ENCODE measurements around the gene HS6ST2. TPM values are rescaled to one million over a fixed set of nuclear protein-coding genes. Genes with fewer than 3 reads are reported as not detected.

HS6ST2 gene
- total and polyA plus RNA-seq, 9 of the 15 experiments (the other 6 are each of a cell fraction or from before 2014, with no cell fraction given), result not detected

- TF ChIP-seq GABPA (tag; conservative IDR thresholded peaks at IDR 0.05; ENCODE audit: low read depth), result no peak
- TF ChIP-seq JUNB (CRISPR knock-in tag; conservative IDR thresholded peaks at IDR 0.05), result 0 out of 2 replicates have a peak, but pooled peaks have one; percentile 18
- TF ChIP-seq CREM (IDR thresholded peaks at IDR 0.05; ENCODE audit: low read depth), result peak; percentile 18; the same call in 1 of the 2 replicates
- no peak for TF ChIP-seq RBM17 (IDR thresholded peaks at IDR 0.05; ENCODE audit: borderline replicate concordance, low read depth, low read length)
- TF ChIP-seq ZBTB7A (IDR thresholded peaks at IDR 0.05; ENCODE audit: borderline replicate concordance, control insufficient read depth, low read depth, low read length), result peak; percentile 28; the same call in 1 of the 2 replicates
- peak; percentile 91 for TF ChIP-seq JUND (IDR thresholded peaks at IDR 0.05; ENCODE audit: borderline replicate concordance, low read depth, low read length)
- TF ChIP-seq JUND (tag; IDR thresholded peaks at IDR 0.05; ENCODE audit: borderline replicate concordance, low read depth, low read length), result peak; percentile 92; the same call in 2 of the 3 replicates
Measured at GRCh38 chrX:132622130-132622529, 336.3 kb downstream of the HS6ST2 start (continued).

GRCh38 chrX:132618810-132619209 lies 339.6 kb downstream of the HS6ST2 start:
- no peak overlapping the region for H2AFZ ChIP-seq (ENCODE audit: low read depth, low read length)
- POLR2A ChIA-PET, result interaction anchor here (0.6 kb wide), 1 partner anchor 416 kb away, joined by 3 read pairs; no protein-coding TSS in a partner anchor
- in situ Hi-C loops (cut with MboI) (loop anchor here (25.0 kb wide), 2 partner anchors 332 to 532 kb away; no protein-coding TSS in a partner anchor), intact Hi-C loops (cut with micrococcal nuclease) (loop anchor here (5.0 kb wide), 1 partner anchor 777 kb away; no protein-coding TSS in a partner anchor)
- H3K4me3 ChIP-seq, result no peak overlapping the region
- no peaks in the 10 kb centered on the region for H4K20me1 ChIP-seq (replicated peaks; ENCODE audit: control insufficient read depth, insufficient read depth, low read length)
- no peaks in the 10 kb centered on the region; a peak in 1 of 5 replicates for H3K4me1 ChIP-seq (replicated peaks in 1 of 2; ENCODE audit: control insufficient read depth in 2 of 2, insufficient read depth in 2 of 2, low read length in 2 of 2)
- no peaks in the 10 kb centered on the region for H3K9me3 ChIP-seq (replicated peaks; ENCODE audit: control insufficient read depth, insufficient read depth, low read depth, low read length)
- H3K79me2 ChIP-seq (ENCODE audit: control insufficient read depth, insufficient read depth, low read length), result no peaks in the 10 kb centered on the region
- H3K9me1 ChIP-seq (ENCODE audit: control insufficient read depth, insufficient read depth, low read length), result no peaks in the 10 kb centered on the region
- no peak overlapping the region for H3K9ac ChIP-seq (ENCODE audit: insufficient read depth in 1 of 2, low read depth in 2 of 2, low read length in 2 of 2)
- BruUV-seq (replicated peaks), result no TSS peak
- no peak overlapping the region for H3K27ac ChIP-seq (ENCODE audit: extremely low read depth, low read depth, low read length)
- H3K36me3 ChIP-seq (ENCODE audit: control insufficient read depth, insufficient read depth, low read length), result no peaks in the 10 kb centered on the region
- 3% methylated on average over 3 of the region's 3 CpGs for WGBS (ENCODE audit: insufficient coverage, low coverage, missing lambda C conversion rate)
- no peaks in the 10 kb centered on the region for H3K27me3 ChIP-seq (ENCODE audit: control insufficient read depth in 2 of 2, insufficient read depth in 2 of 2, low read length in 2 of 2)
- DNase-seq (ENCODE audit: extremely low read depth in 1 of 4, low spot score in 3 of 4), result no peak
- FAIRE-seq, result no peak
- no peak for ATAC-seq
- CTCF ChIA-PET (ENCODE audit: low intra/inter-chr PET ratio), result no interaction called here
- no peak overlapping the region for H3K4me2 ChIP-seq (ENCODE audit: insufficient read depth, low read length)
- TF ChIP-seq, protein P1, sequence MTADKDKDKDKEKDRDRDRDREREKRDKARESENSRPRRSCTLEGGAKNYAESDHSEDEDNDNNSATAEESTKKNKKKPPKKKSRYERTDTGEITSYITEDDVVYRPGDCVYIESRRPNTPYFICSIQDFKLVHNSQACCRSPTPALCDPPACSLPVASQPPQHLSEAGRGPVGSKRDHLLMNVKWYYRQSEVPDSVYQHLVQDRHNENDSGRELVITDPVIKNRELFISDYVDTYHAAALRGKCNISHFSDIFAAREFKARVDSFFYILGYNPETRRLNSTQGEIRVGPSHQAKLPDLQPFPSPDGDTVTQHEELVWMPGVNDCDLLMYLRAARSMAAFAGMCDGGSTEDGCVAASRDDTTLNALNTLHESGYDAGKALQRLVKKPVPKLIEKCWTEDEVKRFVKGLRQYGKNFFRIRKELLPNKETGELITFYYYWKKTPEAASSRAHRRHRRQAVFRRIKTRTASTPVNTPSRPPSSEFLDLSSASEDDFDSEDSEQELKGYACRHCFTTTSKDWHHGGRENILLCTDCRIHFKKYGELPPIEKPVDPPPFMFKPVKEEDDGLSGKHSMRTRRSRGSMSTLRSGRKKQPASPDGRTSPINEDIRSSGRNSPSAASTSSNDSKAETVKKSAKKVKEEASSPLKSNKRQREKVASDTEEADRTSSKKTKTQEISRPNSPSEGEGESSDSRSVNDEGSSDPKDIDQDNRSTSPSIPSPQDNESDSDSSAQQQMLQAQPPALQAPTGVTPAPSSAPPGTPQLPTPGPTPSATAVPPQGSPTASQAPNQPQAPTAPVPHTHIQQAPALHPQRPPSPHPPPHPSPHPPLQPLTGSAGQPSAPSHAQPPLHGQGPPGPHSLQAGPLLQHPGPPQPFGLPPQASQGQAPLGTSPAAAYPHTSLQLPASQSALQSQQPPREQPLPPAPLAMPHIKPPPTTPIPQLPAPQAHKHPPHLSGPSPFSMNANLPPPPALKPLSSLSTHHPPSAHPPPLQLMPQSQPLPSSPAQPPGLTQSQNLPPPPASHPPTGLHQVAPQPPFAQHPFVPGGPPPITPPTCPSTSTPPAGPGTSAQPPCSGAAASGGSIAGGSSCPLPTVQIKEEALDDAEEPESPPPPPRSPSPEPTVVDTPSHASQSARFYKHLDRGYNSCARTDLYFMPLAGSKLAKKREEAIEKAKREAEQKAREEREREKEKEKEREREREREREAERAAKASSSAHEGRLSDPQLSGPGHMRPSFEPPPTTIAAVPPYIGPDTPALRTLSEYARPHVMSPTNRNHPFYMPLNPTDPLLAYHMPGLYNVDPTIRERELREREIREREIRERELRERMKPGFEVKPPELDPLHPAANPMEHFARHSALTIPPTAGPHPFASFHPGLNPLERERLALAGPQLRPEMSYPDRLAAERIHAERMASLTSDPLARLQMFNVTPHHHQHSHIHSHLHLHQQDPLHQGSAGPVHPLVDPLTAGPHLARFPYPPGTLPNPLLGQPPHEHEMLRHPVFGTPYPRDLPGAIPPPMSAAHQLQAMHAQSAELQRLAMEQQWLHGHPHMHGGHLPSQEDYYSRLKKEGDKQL (CRISPR knock-in tag; IDR thresholded peaks at IDR 0.05; ENCODE audit: borderline replicate concordance), result no peak
- TF ChIP-seq MTA1 (IDR thresholded peaks at IDR 0.05; ENCODE audit: borderline replicate concordance) (no peak), ARID3A (IDR thresholded peaks at IDR 0.05; ENCODE audit: borderline replicate concordance, low read depth, low read length) (no peak)
- TF ChIP-seq, protein P2, sequence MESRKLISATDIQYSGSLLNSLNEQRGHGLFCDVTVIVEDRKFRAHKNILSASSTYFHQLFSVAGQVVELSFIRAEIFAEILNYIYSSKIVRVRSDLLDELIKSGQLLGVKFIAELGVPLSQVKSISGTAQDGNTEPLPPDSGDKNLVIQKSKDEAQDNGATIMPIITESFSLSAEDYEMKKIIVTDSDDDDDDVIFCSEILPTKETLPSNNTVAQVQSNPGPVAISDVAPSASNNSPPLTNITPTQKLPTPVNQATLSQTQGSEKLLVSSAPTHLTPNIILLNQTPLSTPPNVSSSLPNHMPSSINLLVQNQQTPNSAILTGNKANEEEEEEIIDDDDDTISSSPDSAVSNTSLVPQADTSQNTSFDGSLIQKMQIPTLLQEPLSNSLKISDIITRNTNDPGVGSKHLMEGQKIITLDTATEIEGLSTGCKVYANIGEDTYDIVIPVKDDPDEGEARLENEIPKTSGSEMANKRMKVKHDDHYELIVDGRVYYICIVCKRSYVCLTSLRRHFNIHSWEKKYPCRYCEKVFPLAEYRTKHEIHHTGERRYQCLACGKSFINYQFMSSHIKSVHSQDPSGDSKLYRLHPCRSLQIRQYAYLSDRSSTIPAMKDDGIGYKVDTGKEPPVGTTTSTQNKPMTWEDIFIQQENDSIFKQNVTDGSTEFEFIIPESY (CRISPR knock-in tag; IDR thresholded peaks at IDR 0.05), result no peak

Measured in K562 (cell line).